K562 (cell line): ENCODE measurements around the gene DEDD. TPM values are rescaled to one million over a fixed set of nuclear protein-coding genes. Genes with fewer than 3 reads are reported as not detected.

Experiments used
- CBX2 ChIP-seq: fragments of 200-600 bp; sonication (generic); IDR thresholded peaks from one replicate; pipeline ENCODE4 v1.6.1; 2012; ENCODE audit warnings: mild to moderate bottlenecking, low read length, inconsistent platforms; ENCODE audit not compliant: insufficient read depth, poor library complexity, severe bottlenecking
- CEBPG ChIP-seq, 3 experiments: fragments of 200-800 bp in 1 of 3; sonication (Bioruptor generic) in 1 of 3; sonication (generic) in 1 of 3; formaldehyde crosslinking in 1 of 3; IDR thresholded peaks in 2 of 3; conservative IDR thresholded peaks in 1 of 3; 2 replicates each; pipeline versions ENCODE4 v1.6.1 to v1.8.0; 2016 to 2022; ENCODE audit warnings: missing compliant biosample characterization in 2 of 3, missing genetic modification characterization in 2 of 3, mild to moderate bottlenecking in 1 of 3, missing genetic modification reagents in 1 of 3
- CHD4 ChIP-seq: fragments of 200-600 bp; sonication (generic); IDR thresholded peaks from 3 replicates; pipeline ENCODE4 v1.6.1; 2012; ENCODE audit warnings: low read depth, mild to moderate bottlenecking, mixed read lengths, low read length, inconsistent platforms; ENCODE audit not compliant: insufficient read depth, insufficient replicate concordance, poor library complexity, severe bottlenecking
- CREB3 ChIP-seq: fragments of 450-650 bp; conservative IDR thresholded peaks from 2 replicates; pipeline ENCODE4 v1.6.1; 2016; ENCODE audit warnings: missing genetic modification characterization, low read depth, mild to moderate bottlenecking, missing compliant biosample characterization, moderate library complexity
- DLX4 ChIP-seq: fragments of 250-450 bp; sonication (Bioruptor Pico); IDR thresholded peaks from 2 replicates; pipeline ENCODE4 v1.6.1; 2021; ENCODE audit warnings: mild to moderate bottlenecking
- EHMT2 ChIP-seq: fragments of 450-650 bp; IDR thresholded peaks from 2 replicates; pipeline ENCODE4 v1.6.1; 2018; ENCODE audit warnings: antibody characterized with exemption
- ELF2 ChIP-seq: fragments of 250-450 bp; sonication (Bioruptor Pico); IDR thresholded peaks from 2 replicates; pipeline ENCODE4 v1.5.0; 2021; ENCODE audit warnings: mild to moderate bottlenecking
- ETV5 ChIP-seq: sonication (generic); formaldehyde crosslinking; IDR thresholded peaks from 2 replicates; pipeline ENCODE4 v1.4.0; 2020; ENCODE audit warnings: low read depth, mild to moderate bottlenecking, missing genetic modification reagents
- FOS ChIP-seq: IDR thresholded peaks from 3 replicates; pipeline ENCODE4 v1.6.1; 2011; ENCODE audit not compliant: insufficient read length; ENCODE audit errors: extremely low read depth
- IFI16 ChIP-seq: fragments of 250-450 bp; sonication (Bioruptor Pico); IDR thresholded peaks from 2 replicates; pipeline ENCODE4 v2.1.2; 2022; ENCODE audit warnings: mild to moderate bottlenecking, inconsistent platforms
- RBM34 ChIP-seq: fragments of 200-400 bp; formaldehyde crosslinking; IDR thresholded peaks from 2 replicates; pipeline ENCODE4 v1.6.1; 2018; ENCODE audit warnings: low read length, borderline replicate concordance; ENCODE audit not compliant: insufficient read depth
- RNF219 ChIP-seq: fragments of 250-450 bp; sonication (Bioruptor Pico); IDR thresholded peaks from 2 replicates; pipeline ENCODE4 v1.5.0; 2022; ENCODE audit warnings: mild to moderate bottlenecking
- TFAM ChIP-seq: fragments of 250-450 bp; sonication (Bioruptor Pico); conservative IDR thresholded peaks from 2 replicates; pipeline ENCODE4 v1.5.0; 2021; ENCODE audit warnings: mild to moderate bottlenecking, moderate library complexity
- TRIM28 ChIP-seq: fragments of 450-650 bp; IDR thresholded peaks from 2 replicates; pipeline ENCODE4 v1.6.1; 2017
- USF1 ChIP-seq: sonication (generic); formaldehyde crosslinking; IDR thresholded peaks from 2 replicates; pipeline ENCODE4 v1.9.0; 2022; ENCODE audit warnings: mild to moderate bottlenecking, missing genetic modification reagents
- ZNF316 ChIP-seq: fragments of 450-650 bp; IDR thresholded peaks from 2 replicates; pipeline ENCODE4 v1.6.1; 2016
- ZNF785 ChIP-seq: fragments of 250-450 bp; sonication (Bioruptor Pico); IDR thresholded peaks from 2 replicates; pipeline ENCODE4 v1.4.0; 2020; ENCODE audit warnings: mild to moderate bottlenecking
- polyA plus RNA-seq, 8 experiments: library from polyadenylated mRNA; depleted of rRNA in 4 of 8; stranded (reverse) in 5 of 8; unstranded in 3 of 8; fragments of >200 nt; fragmentation: Nextera tagmentation in 2 of 8; fragmentation: Illumina TruSeq in 1 of 8; extraction: Ambion mirVana in 2 of 8; extraction: Trizol in 1 of 8; gene quantifications; 2 replicates each; pipeline versions ENCODE4 v1.2.1 to v1.2.3, GENCODE V29; 2011 to 2014; ENCODE audit warnings: inconsistent platforms in 1 of 8, missing spikeins in 1 of 8
- total RNA-seq, 7 experiments: library from RNA; depleted of rRNA in 6 of 7; stranded (reverse); fragments of >200 nt in 6 of 7; fragmentation: Illumina TruSeq in 2 of 7; extraction: Trizol in 2 of 7; gene quantifications; 2 replicates each; pipeline versions ENCODE4 v1.2.1 to v1.2.3, GENCODE V29; 2011 to 2021; ENCODE audit warnings: low replicate concordance in 1 of 7
- TF ChIP-seq, protein P1 (sequence below), 2 experiments: fragments of 450-650 bp; IDR thresholded peaks; 2 replicates each; pipeline ENCODE4 v1.6.1; 2016

Gene DEDD
- total and polyA plus RNA-seq, 9 of the 15 experiments (the other 6 are each of a cell fraction or from before 2014, with no cell fraction given), result 11.6 to 41.0 (median 16.8) TPM

GRCh38 chr1:161166669-161167548 is 34.4 kb upstream of the DEDD start (continued):
- TF ChIP-seq ELF2 (CRISPR knock-in tag) (no peak), FOS (no peak), USF1 (CRISPR knock-in tag) (no peak), RNF219 (no peak), CBX2 (no peak), CREB3 (tag) (peak; percentile 32; the same call in 1 of the 2 replicates), ZNF785 (CRISPR knock-in tag) (no peak), DLX4 (CRISPR knock-in tag) (no peak), TFAM (CRISPR knock-in tag) (no peak), ZNF316 (no peak), EHMT2 (no peak), CEBPG (CRISPR knock-in tag; IDR thresholded peaks at IDR 0.05) (no peak), CEBPG (tag; conservative IDR thresholded peaks at IDR 0.05 in 1 of 2, IDR thresholded peaks at IDR 0.05 in 1 of 2) (no peak), CHD4 (no peak), RBM34 (no peak), IFI16 (CRISPR knock-in tag) (no peak), TRIM28 (no peak), ETV5 (CRISPR knock-in tag) (0 out of 2 replicates have a peak, but pooled peaks have one; percentile 10)
- TF ChIP-seq, protein P1, sequence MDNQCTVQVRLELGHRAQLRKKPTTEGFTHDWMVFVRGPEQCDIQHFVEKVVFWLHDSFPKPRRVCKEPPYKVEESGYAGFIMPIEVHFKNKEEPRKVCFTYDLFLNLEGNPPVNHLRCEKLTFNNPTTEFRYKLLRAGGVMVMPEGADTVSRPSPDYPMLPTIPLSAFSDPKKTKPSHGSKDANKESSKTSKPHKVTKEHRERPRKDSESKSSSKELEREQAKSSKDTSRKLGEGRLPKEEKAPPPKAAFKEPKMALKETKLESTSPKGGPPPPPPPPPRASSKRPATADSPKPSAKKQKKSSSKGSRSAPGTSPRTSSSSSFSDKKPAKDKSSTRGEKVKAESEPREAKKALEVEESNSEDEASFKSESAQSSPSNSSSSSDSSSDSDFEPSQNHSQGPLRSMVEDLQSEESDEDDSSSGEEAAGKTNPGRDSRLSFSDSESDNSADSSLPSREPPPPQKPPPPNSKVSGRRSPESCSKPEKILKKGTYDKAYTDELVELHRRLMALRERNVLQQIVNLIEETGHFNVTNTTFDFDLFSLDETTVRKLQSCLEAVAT (IDR thresholded peaks at IDR 0.05), result no peak
